Thoracic aorta (tissue), 2 donors: ENCODE measurements around the gene EGR2. TPM values are rescaled to one million over a fixed set of nuclear protein-coding genes. Genes with fewer than 3 reads are reported as not detected.

Experiments used
- ATAC-seq: fragments of 150-250 bp; one replicate; pipeline ENCODE4 v1.8.0; 2017; ENCODE audit warnings: low read depth; ENCODE audit not compliant: insufficient number of reproducible peaks, low FRiP score
- DNase-seq: peaks from one replicate; pipeline ENCODE4 v3.0.0-alpha.2; 2020; ENCODE audit warnings: low spot score
- H3K27ac ChIP-seq, 2 donors: fragments of 200-600 bp; sonication (generic); 1 replicate in 1 of 2; 2 replicates in 1 of 2; pipeline ENCODE4 v1.5.1; 2016; ENCODE audit warnings: mild to moderate bottlenecking in 2 of 2, moderate library complexity in 2 of 2
- H3K27me3 ChIP-seq: fragments of 200-600 bp; sonication (generic); replicated peaks from 2 replicates; pipeline ENCODE4 v1.6.0; 2016; ENCODE audit warnings: mild to moderate bottlenecking; ENCODE audit not compliant: insufficient read depth
- H3K36me3 ChIP-seq: fragments of 200-600 bp; sonication (generic); one replicate; pipeline ENCODE4 v1.5.1; 2016
- H3K4me1 ChIP-seq, 2 donors: fragments of 200-600 bp; sonication (generic); 1 replicate in 1 of 2; 2 replicates in 1 of 2; pipeline versions ENCODE4 v1.5.1 to v1.6.0; 2016; ENCODE audit warnings: low read depth in 2 of 2, mild to moderate bottlenecking in 1 of 2; ENCODE audit not compliant: control insufficient read depth in 1 of 2
- H3K4me3 ChIP-seq: fragments of 200-600 bp; sonication (generic); 2 replicates; pipeline ENCODE4 v1.5.1; 2016; ENCODE audit warnings: mild to moderate bottlenecking
- H3K9me3 ChIP-seq: fragments of 200-600 bp; sonication (generic); 2 replicates; pipeline ENCODE4 v1.5.1; 2016
- total RNA-seq, 2 donors: library from RNA; depleted of rRNA; stranded (reverse); fragments of >200 nt; gene quantifications; one replicate each; pipeline versions ENCODE4 v1.1.0 to v1.2.3, GENCODE V29; 2016
- TF ChIP-seq, protein P1 (sequence below): fragments of 200-600 bp; sonication (generic); IDR thresholded peaks from one replicate; pipeline ENCODE4 v1.5.1; 2019; ENCODE audit warnings: antibody characterized with exemption

The EGR2 gene
- total RNA-seq, 2 donors from 2014 or later: 0.95 to 3.3 TPM

DNA sequence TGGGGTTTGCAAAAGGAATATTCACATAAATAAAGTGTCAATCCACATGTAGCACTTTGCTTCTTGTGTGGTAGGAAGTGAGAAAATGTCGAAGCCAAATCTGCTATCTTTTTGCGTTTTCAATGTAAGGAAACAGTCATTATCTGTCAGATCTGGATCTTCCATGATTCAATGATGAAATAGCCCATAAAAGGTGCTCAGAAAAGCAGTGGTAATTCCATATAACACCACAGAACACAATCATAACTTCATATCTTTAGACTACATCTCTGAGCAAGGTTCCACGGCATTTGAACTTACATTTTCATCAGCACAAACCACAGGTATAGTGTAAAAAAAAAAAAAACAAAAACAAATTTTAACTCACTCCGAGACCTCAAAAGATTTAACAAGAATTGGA is 39.9 kb upstream of the EGR2 start:
- ATAC-seq (no peak), DNase-seq (no peak)
- H3K27me3 ChIP-seq: no peaks in the 10 kb centered on the region
- no peak overlapping the region for H3K27ac ChIP-seq
- TF ChIP-seq, protein P1, sequence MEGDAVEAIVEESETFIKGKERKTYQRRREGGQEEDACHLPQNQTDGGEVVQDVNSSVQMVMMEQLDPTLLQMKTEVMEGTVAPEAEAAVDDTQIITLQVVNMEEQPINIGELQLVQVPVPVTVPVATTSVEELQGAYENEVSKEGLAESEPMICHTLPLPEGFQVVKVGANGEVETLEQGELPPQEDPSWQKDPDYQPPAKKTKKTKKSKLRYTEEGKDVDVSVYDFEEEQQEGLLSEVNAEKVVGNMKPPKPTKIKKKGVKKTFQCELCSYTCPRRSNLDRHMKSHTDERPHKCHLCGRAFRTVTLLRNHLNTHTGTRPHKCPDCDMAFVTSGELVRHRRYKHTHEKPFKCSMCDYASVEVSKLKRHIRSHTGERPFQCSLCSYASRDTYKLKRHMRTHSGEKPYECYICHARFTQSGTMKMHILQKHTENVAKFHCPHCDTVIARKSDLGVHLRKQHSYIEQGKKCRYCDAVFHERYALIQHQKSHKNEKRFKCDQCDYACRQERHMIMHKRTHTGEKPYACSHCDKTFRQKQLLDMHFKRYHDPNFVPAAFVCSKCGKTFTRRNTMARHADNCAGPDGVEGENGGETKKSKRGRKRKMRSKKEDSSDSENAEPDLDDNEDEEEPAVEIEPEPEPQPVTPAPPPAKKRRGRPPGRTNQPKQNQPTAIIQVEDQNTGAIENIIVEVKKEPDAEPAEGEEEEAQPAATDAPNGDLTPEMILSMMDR: no peak
- no peaks in the 10 kb centered on the region for H3K9me3 ChIP-seq
- no peaks in the 10 kb centered on the region for H3K36me3 ChIP-seq
- H3K4me1 ChIP-seq: peaks cover 0 to 20% of the 10 kb centered on the region in 2 donors
- H3K4me3 ChIP-seq: no peak overlapping the region

GRCh38 chr10:62853710-62854109 is 37.5 kb upstream of the EGR2 start:
- Histone ChIP-seq H3K4me1 (peaks cover 0 to 20% of the 10 kb centered on the region in 2 donors), H3K36me3 (no peaks in the 10 kb centered on the region), H3K9me3 (no peaks in the 10 kb centered on the region), H3K27me3 (no peaks in the 10 kb centered on the region), H3K27ac (no peak overlapping the region), H3K4me3 (no peak overlapping the region)
- DNase-seq (no peak), ATAC-seq (no peak)
- TF ChIP-seq, protein P1: no peak

- H3K4me3 ChIP-seq: no peak overlapping the region
- no peak overlapping the region for H3K27ac ChIP-seq
- peaks cover 0 to 15% of the 10 kb centered on the region in 2 donors for H3K4me1 ChIP-seq
- TF ChIP-seq, protein P1: no peak
- H3K27me3 ChIP-seq: no peaks in the 10 kb centered on the region
- H3K36me3 ChIP-seq: no peaks in the 10 kb centered on the region
- no peak for ATAC-seq
- no peaks in the 10 kb centered on the region for H3K9me3 ChIP-seq
- no peak for DNase-seq
Observed at GRCh38 chr10:62852961-62853702, 37.0 kb upstream of the EGR2 start.

GRCh38 chr10:62851442-62851841 is 35.3 kb upstream of the EGR2 start:
- Histone ChIP-seq H3K4me1 (peaks cover 0 to 10% of the 10 kb centered on the region in 2 donors), H3K36me3 (no peaks in the 10 kb centered on the region), H3K4me3 (no peak overlapping the region), H3K27ac (no peak overlapping the region), H3K27me3 (no peaks in the 10 kb centered on the region), H3K9me3 (peaks cover 10% of the 10 kb centered on the region)
- no peak for DNase-seq
- no peak for ATAC-seq
- TF ChIP-seq, protein P1: no peak

- Histone ChIP-seq H3K4me3 (no peak overlapping the region), H3K9me3 (peaks cover 10% of the 10 kb centered on the region), H3K27ac (no peak overlapping the region), H3K36me3 (no peaks in the 10 kb centered on the region), H3K4me1 (peaks cover 0 to 2% of the 10 kb centered on the region in 2 donors), H3K27me3 (no peaks in the 10 kb centered on the region)
- TF ChIP-seq, protein P1: no peak
- DNase-seq (no peak), ATAC-seq (no peak)
Observed at GRCh38 chr10:62850646-62851045, 34.5 kb upstream of the EGR2 start.
